HG03439 (cell line): ENCODE data around the gene TRABD.

Source experiments
- ATAC-seq: cut with Tn5 transposase; IDR thresholded peaks from one replicate; pipeline ENCODE4 v1.9.1; 2021; ENCODE audit warnings: mild to moderate bottlenecking, moderate library complexity; ENCODE audit not compliant: unreplicated experiment

TRABD gene

GRCh38 chr22:50216684-50217520 is 31.2 kb downstream of the TRABD start:
- ATAC-seq = no peak

DNA sequence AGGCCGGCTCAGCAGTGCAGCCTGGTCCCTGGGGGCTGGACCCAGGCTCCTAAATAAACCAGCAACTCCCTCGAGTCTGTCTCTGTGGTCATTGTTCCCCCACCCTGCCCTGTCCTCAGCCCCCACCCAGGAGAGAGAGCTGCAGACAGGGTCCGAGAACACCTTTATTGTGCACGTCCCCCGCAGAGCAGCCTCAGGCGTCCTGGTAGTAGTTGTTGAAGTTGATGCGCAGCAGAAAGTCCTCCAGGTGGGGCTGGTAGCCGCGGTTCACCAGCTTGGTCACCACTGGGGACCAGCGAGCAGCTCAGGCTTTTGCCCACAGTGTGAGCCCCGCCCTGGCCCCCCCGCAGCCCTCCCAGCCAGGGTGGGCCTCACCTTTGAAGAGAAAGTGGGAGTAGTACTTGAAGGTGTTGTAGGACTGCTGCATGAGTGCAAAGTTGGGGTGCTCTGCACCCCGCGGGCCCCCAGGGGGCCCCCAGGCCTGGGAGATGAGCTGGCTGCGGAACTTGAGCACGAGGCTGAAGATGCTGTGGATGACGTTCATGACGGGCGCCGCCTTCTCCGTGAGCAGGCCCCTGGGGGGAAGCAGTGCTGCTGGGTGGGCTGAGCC is 31.9 kb downstream of the TRABD start:
- ATAC-seq = no peak

DNA sequence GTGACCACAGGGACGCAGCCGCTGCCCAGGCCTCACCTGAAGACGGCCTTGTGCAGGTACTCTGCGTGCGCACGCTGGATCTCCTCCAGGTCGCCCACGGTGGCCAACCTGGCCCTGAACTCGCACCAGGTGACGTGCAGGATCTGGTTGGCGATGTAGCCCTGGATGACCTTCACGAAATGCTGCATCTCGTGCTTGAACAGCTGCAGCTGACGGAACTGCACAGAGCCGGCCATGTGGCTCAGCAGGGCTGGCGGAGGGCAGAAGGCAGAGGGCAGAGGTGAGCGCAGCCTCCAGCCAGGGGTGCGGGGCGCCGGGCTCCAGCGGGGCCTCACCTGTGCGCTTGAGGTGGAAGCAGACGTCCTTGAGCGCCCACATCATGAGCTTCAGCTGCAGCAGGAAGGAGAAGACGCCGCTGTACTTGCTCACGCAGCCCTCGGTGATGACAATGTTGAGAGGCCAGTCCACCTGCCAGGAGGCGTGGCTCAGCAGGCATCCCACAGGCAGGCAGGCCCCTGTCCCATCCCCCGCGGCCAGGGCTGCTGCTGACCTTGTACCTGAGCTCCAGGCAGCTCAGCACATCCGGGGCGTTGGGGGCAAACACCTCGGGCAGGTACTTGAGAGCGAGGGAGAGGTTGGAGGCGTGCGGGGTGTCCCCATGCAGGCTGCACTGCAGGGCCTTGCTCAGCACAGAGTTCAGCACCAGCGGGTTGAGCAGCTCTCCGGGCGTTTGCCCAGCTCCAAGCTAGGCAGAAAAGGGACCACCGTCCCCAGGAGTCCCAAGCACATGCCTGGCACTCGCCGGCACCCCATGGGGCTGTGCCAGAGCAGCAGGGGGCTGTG is 32.7 kb downstream of the TRABD start:
- ATAC-seq = no peak

DNA sequence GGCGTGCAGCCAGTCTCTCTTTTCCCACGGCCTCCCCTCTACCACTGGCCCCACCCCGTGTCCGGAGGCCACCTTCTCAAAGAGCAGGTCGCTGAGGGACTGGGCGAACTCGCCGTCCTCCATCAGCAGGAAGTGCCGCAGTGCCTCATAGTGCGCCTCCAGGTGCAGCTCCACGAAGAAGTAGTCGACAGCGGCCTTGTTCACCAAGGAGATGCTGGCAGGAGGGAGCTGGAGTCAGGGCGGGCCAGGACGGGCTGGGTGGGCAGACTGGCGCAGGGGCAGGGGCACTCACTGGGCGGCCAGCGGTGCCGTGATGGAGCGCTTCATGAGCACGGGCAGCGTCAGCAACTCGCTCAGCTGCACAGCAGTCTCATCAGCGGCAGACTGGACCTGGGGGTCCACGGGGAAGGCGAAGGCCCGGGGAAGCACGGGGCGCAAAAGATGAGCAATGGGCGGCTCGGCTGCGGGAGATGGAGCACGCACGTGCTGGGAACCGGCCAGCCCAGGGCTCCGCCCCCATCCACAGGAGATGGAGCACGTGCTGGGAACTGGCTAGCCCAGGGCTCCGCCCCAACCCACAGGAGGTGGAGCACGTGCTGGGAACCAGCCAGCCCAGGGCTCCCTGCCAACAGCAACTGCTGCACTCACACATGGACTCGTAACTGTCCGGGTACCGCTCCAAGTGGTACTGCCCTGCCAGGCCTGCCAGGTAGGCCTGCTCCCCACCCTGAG is 33.4 kb downstream of the TRABD start:
- ATAC-seq = no peak

GRCh38 chr22:50219800-50220602 is 34.3 kb downstream of the TRABD start:
- no peak for ATAC-seq

DNA sequence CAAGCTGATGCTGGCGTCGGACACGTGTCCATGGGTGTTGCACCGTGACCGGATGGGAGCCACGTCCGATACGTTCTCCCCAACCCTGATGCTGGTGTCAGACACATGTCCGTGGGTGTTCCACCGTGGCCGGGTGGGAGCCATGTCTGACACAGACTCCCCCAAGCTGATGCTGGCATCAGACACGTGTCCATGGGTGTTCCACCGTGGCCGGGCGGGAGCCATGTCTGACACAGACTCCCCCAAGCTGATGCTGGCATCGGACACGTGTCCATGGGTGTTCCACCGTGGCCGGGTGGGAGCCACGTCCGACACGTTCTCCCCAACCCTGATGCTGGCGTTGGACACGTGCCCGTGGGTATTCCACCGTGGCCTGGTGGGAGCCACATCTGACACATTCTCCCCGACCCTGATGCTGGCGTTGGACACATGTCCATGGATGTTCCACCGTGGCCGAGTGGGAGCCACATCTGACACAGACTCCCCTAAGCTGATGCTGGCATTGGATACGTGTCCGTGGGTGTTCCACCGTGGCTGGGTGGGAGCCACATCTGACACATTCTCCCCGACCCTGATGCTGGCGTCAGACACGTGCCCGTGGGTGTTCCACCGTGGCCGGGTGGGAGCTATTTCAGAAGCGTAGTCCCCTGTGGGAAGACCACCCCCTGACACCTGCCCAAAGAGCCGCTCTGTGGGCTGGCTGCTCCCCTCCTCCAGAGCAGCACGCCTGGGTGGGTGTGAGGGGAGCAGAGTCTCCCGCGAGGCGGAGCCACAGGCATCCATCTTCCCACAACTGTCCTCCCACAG is 35.1 kb downstream of the TRABD start:
- ATAC-seq = no peak

DNA sequence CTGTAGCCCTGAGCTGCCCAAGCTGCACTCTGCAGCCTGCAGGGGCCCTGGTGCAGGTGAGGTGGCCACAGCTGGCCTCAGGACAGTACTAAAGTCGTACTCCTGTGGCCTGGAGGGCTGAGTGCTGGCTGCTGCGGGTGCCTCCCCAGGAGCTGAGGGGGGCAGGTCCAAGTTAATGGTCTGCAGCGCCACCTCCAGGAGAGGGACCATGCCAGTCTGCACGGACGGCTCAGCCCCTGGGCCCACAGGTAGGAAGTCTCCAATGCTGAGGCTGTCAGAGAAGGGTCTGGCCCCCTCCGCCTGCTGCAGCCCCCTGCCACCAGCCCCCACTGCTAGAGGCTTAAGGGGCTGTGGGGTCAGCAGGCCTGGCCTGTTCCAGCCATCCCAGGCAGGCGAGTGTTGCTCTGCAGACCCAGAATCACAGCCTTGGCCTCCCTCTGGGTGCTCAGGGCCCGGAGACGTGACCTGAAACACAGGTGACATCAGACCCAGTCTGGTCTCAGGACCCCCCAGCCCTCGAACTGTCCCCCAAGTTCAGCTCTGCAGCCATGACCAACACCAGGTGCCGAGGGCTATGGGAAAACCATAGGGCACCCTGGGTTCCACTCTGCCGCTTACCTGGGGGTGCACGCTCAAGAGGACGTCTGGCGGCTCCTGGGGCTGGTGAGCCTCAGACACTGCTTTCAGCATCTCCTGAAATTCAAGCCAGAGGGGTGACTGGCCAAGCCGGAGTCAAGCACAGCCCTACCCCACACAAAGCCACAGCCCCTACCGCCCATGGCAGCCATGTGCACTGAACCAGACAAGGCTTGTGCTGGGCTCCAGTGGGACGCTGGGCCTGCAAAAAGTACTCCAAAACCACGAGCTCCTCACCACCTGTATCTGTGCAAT is 35.9 kb downstream of the TRABD start:
- no peak for ATAC-seq

DNA sequence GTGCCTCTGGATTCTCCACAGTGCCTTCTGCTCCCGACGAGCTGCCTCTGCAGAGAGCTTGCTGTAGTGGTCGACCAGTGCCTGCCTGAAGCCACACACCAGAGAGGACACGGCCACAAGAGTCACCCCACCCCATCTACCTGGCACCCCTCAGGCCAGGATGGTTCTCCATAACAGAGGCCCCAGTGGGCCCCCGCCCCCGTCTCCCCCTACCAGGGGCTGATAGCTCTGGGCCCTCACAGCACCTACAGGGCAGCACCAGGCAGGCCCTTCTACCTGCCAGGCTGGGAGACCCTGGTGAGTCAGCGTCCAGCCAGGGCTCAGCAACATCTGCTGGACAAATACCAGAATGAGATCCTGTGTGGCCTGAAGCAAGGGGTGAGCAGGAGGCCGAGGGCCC is 36.8 kb downstream of the TRABD start:
- no peak for ATAC-seq

DNA sequence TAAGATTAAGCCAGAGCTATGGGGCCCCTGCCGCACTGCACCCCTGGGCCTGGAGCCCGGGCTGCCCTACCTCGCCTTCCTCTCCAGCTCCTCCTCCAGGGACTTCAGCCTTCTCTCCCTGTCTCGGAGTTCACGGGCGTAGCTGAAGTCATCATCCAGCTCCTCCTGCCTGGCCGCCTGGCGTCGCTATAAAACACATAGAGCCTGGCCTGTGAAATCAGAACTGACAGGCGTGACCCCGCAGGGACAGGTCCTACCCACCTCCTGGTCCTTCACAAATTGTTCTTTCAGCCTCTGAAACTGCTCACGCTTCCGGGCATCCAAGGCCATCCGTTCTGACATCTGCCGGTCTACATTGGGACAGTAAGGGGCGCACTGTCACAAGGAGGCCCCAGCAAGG is 38.4 kb downstream of the TRABD start:
- ATAC-seq = no peak

GRCh38 chr22:50225200-50225969 is 39.7 kb downstream of the TRABD start:
- ATAC-seq = no peak

DNA sequence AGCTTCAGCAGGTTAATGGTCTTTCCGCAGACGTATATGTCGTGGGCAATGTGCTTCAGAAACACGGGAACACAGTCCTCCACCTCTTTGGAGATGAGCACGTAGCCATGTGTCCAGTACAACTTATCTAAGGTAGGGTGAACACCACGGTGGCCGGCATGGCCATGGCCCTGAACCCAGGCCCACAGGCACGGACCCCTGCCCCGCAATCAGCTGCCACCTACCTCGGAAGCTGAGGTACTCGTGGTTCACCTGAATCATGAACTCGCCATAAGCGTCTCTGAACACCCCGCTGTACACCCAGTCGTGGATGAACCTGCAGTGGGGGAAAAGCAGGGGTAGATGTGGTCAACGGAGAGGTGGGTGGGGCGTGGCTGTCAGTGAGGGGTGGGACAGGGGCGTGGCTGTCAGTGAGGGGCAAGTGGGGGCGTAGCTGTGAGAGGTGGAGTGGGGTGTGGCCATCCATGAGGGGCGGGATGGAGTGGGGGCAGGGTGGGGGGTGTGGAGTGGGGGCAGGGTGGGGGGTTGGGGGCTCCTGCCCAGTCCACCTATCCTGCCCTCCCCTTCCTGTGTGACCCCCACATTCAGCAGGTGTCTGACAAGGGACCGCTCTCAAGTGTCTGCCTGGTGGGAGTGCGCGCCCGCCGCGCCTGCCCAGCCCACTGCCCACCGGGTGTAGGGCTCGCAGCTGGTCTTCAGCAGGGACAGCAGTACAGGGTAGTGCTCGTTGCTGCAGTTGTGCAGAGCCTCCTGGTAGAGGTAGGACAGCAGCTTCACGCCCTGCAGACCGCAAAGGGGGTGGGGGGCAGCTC is 40.6 kb downstream of the TRABD start:
- no peak for ATAC-seq

- ATAC-seq = no peak
Measured at GRCh38 chr22:50226875-50227165, 41.1 kb downstream of the TRABD start.

- no peak for ATAC-seq
Measured at GRCh38 chr22:50227579-50228215, 42.0 kb downstream of the TRABD start.

DNA sequence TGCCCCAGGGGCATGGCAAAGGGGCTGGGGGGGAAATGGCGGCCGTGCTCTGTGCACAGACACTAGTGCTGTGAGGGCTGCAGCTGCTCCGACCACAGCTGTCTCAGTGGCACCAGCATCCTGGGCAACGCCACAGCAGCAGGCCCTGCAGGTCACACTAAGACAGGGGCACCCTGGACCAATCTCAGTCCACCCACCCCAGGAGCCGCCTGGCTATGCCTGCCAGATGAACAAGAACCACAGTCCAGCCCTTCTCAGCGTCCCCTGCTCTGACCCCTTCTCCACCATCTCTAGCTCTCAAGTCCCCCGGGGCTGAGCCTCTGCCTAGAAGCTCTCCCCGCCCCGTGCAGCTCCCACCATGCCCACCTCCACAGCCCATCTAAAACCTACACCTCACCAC is 42.7 kb downstream of the TRABD start:
- ATAC-seq = no peak

DNA sequence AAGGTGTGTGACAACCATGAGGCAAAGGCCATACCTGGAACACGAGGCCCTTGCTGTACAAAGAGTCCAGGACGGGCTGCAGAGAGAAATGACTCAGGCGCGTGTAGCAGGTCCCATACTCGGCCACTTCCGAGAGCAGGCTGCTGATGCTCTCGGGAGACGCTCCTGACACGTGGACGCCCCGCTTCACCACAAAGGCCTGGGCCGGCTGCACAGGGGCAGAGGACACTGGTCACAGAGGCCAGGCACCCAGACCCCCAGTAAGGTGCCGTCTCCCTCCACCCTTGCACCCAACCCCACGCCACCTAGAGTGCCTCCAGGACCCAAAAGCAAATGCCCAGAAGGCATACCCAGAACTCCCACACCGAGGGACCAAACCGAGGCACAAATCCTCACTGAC is 43.7 kb downstream of the TRABD start:
- ATAC-seq = no peak

- no peak for ATAC-seq
Measured at GRCh38 chr22:50232481-50233151, 46.9 kb downstream of the TRABD start.
